Raji (cell line): ENCODE data around the gene CIC.

Source experiments
- POLR2A ChIP-seq: IDR thresholded peaks from 2 replicates; pipeline ENCODE4 v1.6.1; 2011; ENCODE audit warnings: low read depth, low read length, control low read depth; ENCODE audit not compliant: insufficient read depth

CIC gene

GRCh38 chr19:42268704-42269477 is at the start of gene CIC:
Gene CIC, plus strand, starts transcription at chr19:42269252. Its CDS starts 2,532 bp downstream, at chr19:42271784.
- no peak for TF ChIP-seq POLR2A

DNA sequence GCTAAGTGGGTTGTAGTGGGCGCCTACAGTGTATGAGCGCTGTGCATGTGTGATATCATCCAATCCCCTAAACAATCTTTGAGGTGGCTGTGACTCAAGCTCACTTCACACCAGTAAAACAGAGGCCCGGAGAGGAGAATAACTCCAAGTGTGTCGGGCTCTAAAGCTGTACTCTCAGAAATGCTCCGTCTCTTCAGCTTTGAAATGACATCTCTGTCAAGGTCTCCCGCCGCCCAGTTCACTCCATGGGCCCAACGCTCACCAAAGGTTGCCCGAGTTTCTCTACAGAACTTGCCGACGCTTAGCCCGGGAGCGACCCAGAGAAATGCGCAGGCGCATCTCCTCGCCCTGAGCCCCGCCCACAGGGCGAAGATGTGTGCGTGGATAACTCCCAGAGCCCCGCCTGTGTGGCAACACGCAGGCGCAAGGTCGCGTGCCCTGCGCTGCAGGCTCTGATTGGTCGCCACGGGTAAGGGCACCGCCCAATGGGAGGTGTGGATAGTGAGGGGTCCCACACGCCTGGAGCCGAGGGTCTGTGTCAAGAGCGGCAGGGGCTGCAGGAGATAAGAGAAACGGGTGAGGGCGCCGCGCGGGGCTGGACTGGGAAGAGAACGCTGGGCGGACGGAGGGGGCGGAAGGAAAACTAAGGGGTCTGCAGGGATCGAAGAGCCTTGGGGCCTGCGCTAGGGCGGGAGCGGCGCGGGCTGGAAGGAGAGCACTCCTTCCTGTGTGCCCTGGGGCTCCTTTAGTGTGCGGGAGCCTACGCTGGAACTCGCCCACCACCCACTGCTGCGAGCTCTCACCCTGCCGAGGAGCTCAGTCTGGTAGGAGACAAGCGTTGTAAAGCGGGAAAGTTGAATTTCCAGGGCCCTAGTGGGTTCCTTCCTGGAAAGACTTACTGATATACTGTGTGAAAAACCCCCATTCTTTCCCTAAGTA is 49.0 kb upstream of the CIC start, which contains the start of gene ZNF526:
ZNF526 (plus strand) TSS at position 501 of the 939 bp plus-strand sequence. CDS start 4,092 bp downstream, outside the sequence.
- TF ChIP-seq POLR2A: peak; percentile 92

DNA sequence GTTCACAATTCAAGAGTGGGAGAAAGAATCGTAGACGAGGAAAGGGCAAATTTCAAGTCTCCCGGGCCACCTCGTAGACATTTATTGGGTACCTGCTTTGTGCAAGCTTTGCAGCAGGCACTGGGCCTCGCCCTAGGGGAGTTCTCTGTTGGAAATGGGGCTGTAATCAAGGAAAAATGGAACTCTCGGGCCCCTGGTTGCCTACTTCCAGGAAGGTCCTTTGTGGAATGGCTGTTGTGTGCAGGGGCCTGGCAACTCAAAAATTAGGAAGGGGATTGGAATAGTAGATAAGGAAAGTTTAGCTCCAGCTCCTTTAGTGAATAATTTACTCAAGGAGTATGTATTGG is 48.3 kb upstream of the CIC start:
- TF ChIP-seq POLR2A: no peak

DNA sequence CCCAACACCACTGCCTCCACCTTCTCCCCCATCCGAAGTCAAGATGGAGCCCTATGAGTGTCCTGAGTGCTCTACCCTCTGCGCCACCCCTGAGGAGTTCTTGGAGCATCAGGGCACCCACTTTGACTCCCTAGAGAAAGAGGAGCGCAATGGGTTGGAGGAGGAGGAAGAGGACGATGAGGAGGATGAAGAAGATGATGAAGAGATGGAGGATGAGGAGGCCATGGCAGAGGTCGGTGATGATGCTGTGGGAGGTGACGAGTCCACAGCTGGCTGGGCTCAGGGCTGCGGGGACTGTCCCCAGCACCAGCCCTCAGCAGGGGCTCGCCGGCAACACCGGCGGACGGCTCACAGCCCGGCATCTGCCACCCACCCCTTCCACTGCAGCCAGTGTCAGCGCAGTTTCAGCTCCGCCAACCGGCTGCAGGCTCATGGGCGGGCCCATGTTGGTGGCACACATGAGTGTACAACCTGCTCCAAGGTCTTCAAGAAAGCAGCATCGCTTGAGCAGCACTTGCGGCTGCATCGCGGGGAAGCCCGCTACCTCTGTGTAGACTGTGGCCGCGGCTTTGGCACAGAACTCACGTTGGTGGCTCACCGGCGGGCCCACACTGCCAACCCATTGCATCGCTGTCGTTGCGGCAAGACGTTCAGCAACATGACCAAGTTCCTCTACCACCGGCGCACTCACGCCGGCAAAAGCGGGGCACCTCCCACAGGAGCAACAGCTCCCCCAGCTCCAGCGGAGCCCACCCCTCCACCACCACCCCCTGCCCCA is 43.9 kb upstream of the CIC start:
- no peak for TF ChIP-seq POLR2A

GRCh38 chr19:42225718-42226292 is 43.2 kb upstream of the CIC start:
- TF ChIP-seq POLR2A: no peak

DNA sequence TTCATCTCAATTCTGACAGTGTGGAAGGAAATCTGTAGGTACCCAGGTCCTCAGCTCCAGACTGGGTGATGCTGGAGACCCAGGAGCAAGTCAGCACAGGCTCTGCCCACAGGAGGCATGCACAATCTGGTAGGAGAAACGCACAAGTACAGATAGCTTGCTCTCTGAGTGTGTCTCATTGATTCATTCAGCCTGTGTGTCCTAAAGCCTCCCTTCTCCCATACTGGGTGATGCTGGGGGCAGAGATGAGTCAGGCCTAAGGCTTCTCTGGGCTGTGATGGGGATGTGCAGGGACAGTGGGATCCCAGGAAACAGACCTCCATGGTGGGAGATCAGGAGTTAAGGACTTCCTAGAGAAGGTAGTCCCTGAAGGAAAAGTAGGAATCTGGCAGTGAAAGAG is 42.2 kb upstream of the CIC start:
- no peak for TF ChIP-seq POLR2A

DNA sequence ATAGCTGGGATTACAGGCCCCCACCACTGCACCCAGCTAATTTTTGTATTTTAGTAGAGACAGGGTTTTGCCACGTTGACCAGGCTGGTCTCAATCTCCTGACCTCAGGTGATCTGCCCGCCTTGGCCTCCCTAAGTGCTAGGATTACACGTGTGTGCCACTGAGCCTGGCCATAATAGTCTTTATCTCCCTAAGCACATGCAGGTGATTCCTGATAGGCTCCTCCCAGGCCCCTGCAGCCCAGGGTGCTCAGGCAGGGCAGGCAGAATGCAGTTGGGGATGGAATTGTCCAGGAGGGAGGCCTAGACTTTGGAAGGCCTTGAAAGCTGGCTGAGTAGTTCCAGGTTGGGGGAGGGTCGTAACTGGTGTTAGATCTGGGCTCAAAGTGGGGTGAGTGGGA is 40.4 kb upstream of the CIC start:
- no peak for TF ChIP-seq POLR2A

GRCh38 chr19:42229301-42229854 is 39.7 kb upstream of the CIC start:
- TF ChIP-seq POLR2A: no peak

GRCh38 chr19:42229855-42230351 is 39.1 kb upstream of the CIC start:
- no peak for TF ChIP-seq POLR2A

- TF ChIP-seq POLR2A: no peak
These were observed 38.5 kb upstream of the CIC start for GRCh38 chr19:42230571-42230970.

DNA sequence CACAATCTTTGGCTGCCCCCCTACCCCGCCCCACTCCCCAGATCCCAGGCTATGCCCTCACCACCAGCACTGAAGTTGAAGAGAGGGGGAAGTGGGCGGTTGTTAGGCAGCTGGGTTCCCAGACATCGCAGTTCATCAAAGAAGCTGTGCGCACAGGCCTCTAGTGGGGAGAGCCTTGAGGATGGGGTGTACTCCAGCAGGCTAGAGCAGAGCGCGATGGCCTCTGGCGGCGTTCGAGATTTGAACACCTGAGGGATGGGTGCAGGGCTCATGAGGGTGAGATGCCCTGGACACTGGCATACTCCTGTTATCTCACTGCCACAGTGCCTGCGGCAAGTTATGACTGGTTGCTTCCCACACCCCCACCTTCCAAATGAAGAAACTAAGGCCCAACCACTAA is 36.6 kb upstream of the CIC start:
- TF ChIP-seq POLR2A: no peak

DNA sequence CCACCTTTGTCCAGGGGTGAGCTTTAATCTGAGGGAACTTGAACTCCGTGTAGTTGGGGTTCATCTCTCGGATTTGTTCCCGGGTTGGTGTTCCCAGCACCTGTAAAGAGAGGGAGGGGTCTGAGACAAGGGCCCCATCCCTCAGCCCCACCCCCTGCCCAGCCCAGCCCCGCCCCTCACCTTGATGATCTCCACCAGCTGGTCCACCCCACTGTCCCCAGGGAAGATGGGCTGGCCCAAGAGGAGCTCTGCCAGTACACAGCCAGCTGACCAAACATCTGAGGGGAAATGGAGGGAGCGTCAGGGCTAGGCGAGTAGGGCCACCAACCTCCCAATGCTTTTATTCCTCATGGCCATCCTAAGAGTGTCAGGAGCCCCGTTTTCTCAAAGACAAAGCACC is 35.9 kb upstream of the CIC start:
- 0 out of 2 replicates have a peak, but pooled peaks have one; percentile 9 for TF ChIP-seq POLR2A

- TF ChIP-seq POLR2A: no peak
These were observed 35.3 kb upstream of the CIC start for GRCh38 chr19:42233678-42234292.

DNA sequence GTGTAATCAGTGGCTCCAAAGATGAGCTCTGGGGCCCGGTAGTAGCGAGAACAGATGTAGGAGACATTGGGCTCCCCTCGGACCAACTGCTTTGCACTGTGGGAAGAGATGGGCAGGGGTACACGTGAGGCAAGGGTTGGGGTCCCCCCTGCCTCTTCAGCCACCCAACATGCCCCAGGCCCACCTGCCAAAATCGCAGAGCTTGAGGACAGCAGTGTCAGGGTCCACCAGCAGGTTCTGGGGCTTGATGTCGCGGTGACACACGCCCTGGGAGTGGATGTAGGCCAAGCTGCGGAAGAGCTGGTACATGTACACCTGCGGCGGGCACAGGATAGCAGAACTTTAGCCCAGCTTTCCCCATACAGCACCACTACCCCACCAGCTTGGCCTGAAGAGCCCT is 34.7 kb upstream of the CIC start:
- no peak for TF ChIP-seq POLR2A
